NT2/D1 (cell line): ENCODE results near the gene TSHZ3.

Experiments used
- DNase-seq: peaks from one replicate; pipeline ENCODE4 v3.0.0-alpha.2; 2011; ENCODE audit warnings: low read depth, low spot score
- H3K27me3 ChIP-seq: 2 replicates; pipeline ENCODE4 v1.6.0; 2011; ENCODE audit warnings: mild to moderate bottlenecking; ENCODE audit not compliant: insufficient read length, insufficient read depth
- H3K36me3 ChIP-seq: 2 replicates; pipeline ENCODE4 v1.6.1; 2011; ENCODE audit warnings: mild to moderate bottlenecking, low read length, mixed read lengths; ENCODE audit not compliant: insufficient read depth, insufficient read length
- H3K4me1 ChIP-seq: 2 replicates; pipeline ENCODE4 v1.5.1; 2011; ENCODE audit not compliant: insufficient read depth, insufficient read length
- H3K4me3 ChIP-seq: 2 replicates; pipeline ENCODE4 v1.5.1; 2011; ENCODE audit warnings: low read depth; ENCODE audit not compliant: insufficient read length
- H3K9ac ChIP-seq: 2 replicates; pipeline ENCODE4 v1.6.0; 2011; ENCODE audit warnings: low read depth; ENCODE audit not compliant: insufficient read length
- H3K9me3 ChIP-seq: 2 replicates; pipeline ENCODE4 v1.5.1; 2011; ENCODE audit warnings: mild to moderate bottlenecking, low read length; ENCODE audit not compliant: insufficient read depth
- SUZ12 ChIP-seq: IDR thresholded peaks from 2 replicates; pipeline ENCODE4 v1.6.1; 2011; ENCODE audit not compliant: insufficient read length, insufficient read depth; ENCODE audit errors: extremely low read depth
- YY1 ChIP-seq: IDR thresholded peaks from 2 replicates; pipeline ENCODE4 v1.6.1; 2011; ENCODE audit not compliant: insufficient read length, insufficient read depth
- ZNF274 ChIP-seq: IDR thresholded peaks from 2 replicates; pipeline ENCODE4 v1.6.1; 2011; ENCODE audit warnings: mild to moderate bottlenecking, low read depth, low read length

TSHZ3 gene

GRCh38 chr19:31258211-31259052 lies 90.8 kb downstream of the TSHZ3 start:
- TF ChIP-seq SUZ12: no peak
- no peak for TF ChIP-seq ZNF274
- no peak for TF ChIP-seq YY1
- no peaks in the 10 kb centered on the region; the same call in 1 of the 2 replicates for H3K9me3 ChIP-seq
- no peaks in the 10 kb centered on the region for H3K36me3 ChIP-seq
- no peaks in the 10 kb centered on the region for H3K27me3 ChIP-seq
- no peak overlapping the region for H3K9ac ChIP-seq
- H3K4me1 ChIP-seq: no peaks in the 10 kb centered on the region
- H3K4me3 ChIP-seq: no peak overlapping the region
- DNase-seq: no peak

- no peak for DNase-seq
- Histone ChIP-seq H3K4me3 (no peak overlapping the region), H3K27me3 (no peaks in the 10 kb centered on the region), H3K4me1 (no peaks in the 10 kb centered on the region), H3K36me3 (no peaks in the 10 kb centered on the region), H3K9ac (no peak overlapping the region), H3K9me3 (no peaks in the 10 kb centered on the region; the same call in 1 of the 2 replicates)
- TF ChIP-seq YY1 (no peak), SUZ12 (no peak), ZNF274 (no peak)
These were observed 91.7 kb downstream of the TSHZ3 start for GRCh38 chr19:31257426-31258130.

GRCh38 chr19:31257025-31257424 lies 92.2 kb downstream of the TSHZ3 start:
- H3K4me3 ChIP-seq: no peak overlapping the region
- H3K27me3 ChIP-seq: no peaks in the 10 kb centered on the region
- DNase-seq: no peak
- H3K9ac ChIP-seq: no peak overlapping the region
- TF ChIP-seq YY1 (no peak), ZNF274 (no peak)
- H3K9me3 ChIP-seq: no peaks in the 10 kb centered on the region; the same call in 1 of the 2 replicates
- H3K36me3 ChIP-seq: no peaks in the 10 kb centered on the region
- H3K4me1 ChIP-seq: no peaks in the 10 kb centered on the region

- TF ChIP-seq SUZ12 (no peak), ZNF274 (no peak)
- Histone ChIP-seq H3K9ac (no peak overlapping the region), H3K27me3 (no peaks in the 10 kb centered on the region), H3K4me3 (no peak overlapping the region), H3K4me1 (no peaks in the 10 kb centered on the region), H3K9me3 (no peaks in the 10 kb centered on the region; the same call in 1 of the 2 replicates), H3K36me3 (no peaks in the 10 kb centered on the region)
- DNase-seq: no peak
These were observed 92.7 kb downstream of the TSHZ3 start for GRCh38 chr19:31256593-31256960.

- H3K9me3 ChIP-seq: no peaks in the 10 kb centered on the region; the same call in 1 of the 2 replicates
- no peak overlapping the region for H3K4me3 ChIP-seq
- H3K27me3 ChIP-seq: no peaks in the 10 kb centered on the region
- no peak for DNase-seq
- no peaks in the 10 kb centered on the region for H3K4me1 ChIP-seq
- no peaks in the 10 kb centered on the region for H3K36me3 ChIP-seq
- no peak overlapping the region for H3K9ac ChIP-seq
- TF ChIP-seq YY1 (no peak), ZNF274 (no peak), SUZ12 (no peak)
These were observed 93.2 kb downstream of the TSHZ3 start for GRCh38 chr19:31255831-31256592.

GRCh38 chr19:31255174-31255799 lies 93.9 kb downstream of the TSHZ3 start:
- no peaks in the 10 kb centered on the region for H3K4me1 ChIP-seq
- no peak overlapping the region for H3K4me3 ChIP-seq
- DNase-seq: no peak
- TF ChIP-seq SUZ12 (no peak), ZNF274 (no peak), YY1 (no peak)
- H3K36me3 ChIP-seq: no peaks in the 10 kb centered on the region
- H3K27me3 ChIP-seq: no peaks in the 10 kb centered on the region
- H3K9ac ChIP-seq: no peak overlapping the region
- no peaks in the 10 kb centered on the region; the same call in 1 of the 2 replicates for H3K9me3 ChIP-seq

GRCh38 chr19:31254611-31255010 lies 94.6 kb downstream of the TSHZ3 start:
- H3K9me3 ChIP-seq: no peaks in the 10 kb centered on the region; the same call in 1 of the 2 replicates
- no peak overlapping the region for H3K9ac ChIP-seq
- no peaks in the 10 kb centered on the region for H3K27me3 ChIP-seq
- no peaks in the 10 kb centered on the region for H3K4me1 ChIP-seq
- H3K36me3 ChIP-seq: no peaks in the 10 kb centered on the region
- no peak overlapping the region for H3K4me3 ChIP-seq
- DNase-seq: no peak
- TF ChIP-seq SUZ12: no peak
- no peak for TF ChIP-seq YY1
- no peak for TF ChIP-seq ZNF274
